H9 (cell line): ENCODE results near the gene ATXN10. TPM values are rescaled to one million over a fixed set of nuclear protein-coding genes. Genes with fewer than 3 reads are reported as not detected.
A peak's percentile ranks its signal among the peaks of the same experiment; 100 is the strongest.

Experiments
- DNase-seq: peaks from one replicate; pipeline ENCODE4 v3.0.0-alpha.2; 2017
- H2AFZ ChIP-seq: one replicate; pipeline ENCODE4 v1.6.1; 2013; ENCODE audit warnings: mild to moderate bottlenecking, low read length, control low read depth, moderate library complexity
- H2AK5ac ChIP-seq: 2 replicates; pipeline ENCODE4 v1.6.1; 2013; ENCODE audit warnings: low read length, control low read depth, mixed read lengths; ENCODE audit not compliant: insufficient read length
- H2BK120ac ChIP-seq: one replicate; pipeline ENCODE4 v1.6.1; 2013; ENCODE audit warnings: low read depth, mild to moderate bottlenecking, low read length, control low read depth, inconsistent platforms; ENCODE audit not compliant: poor library complexity, severe bottlenecking
- H2BK12ac ChIP-seq: 2 replicates; pipeline ENCODE4 v1.6.1; 2013; ENCODE audit warnings: low read length, control low read depth, mixed read lengths, low read depth; ENCODE audit not compliant: insufficient read length
- H2BK15ac ChIP-seq: 2 replicates; pipeline ENCODE4 v1.6.1; 2013; ENCODE audit warnings: low read depth, low read length, control low read depth
- H2BK20ac ChIP-seq: one replicate; pipeline ENCODE4 v1.6.1; 2013; ENCODE audit warnings: low read depth, mild to moderate bottlenecking, low read length, control low read depth, inconsistent platforms; ENCODE audit not compliant: poor library complexity, severe bottlenecking
- H2BK5ac ChIP-seq: 2 replicates; pipeline ENCODE4 v1.6.1; 2013; ENCODE audit warnings: low read length, control low read depth, mixed read lengths; ENCODE audit not compliant: insufficient read length
- H3K14ac ChIP-seq: 2 replicates; pipeline ENCODE4 v1.6.1; 2013; ENCODE audit warnings: low read length, control low read depth; ENCODE audit not compliant: insufficient read depth
- H3K18ac ChIP-seq: 2 replicates; pipeline ENCODE4 v1.6.1; 2013; ENCODE audit warnings: low read depth, mild to moderate bottlenecking, mixed read lengths, low read length, control low read depth; ENCODE audit not compliant: insufficient read length
- H3K23ac ChIP-seq: 2 replicates; pipeline ENCODE4 v1.6.1; 2013; ENCODE audit warnings: low read length, control low read depth, mixed read lengths, low read depth; ENCODE audit not compliant: insufficient read length
- H3K23me2 ChIP-seq: 2 replicates; pipeline ENCODE4 v1.6.1; 2013; ENCODE audit warnings: low read depth, mild to moderate bottlenecking, mixed read lengths, low read length, control low read depth; ENCODE audit not compliant: insufficient read length, poor library complexity, severe bottlenecking
- H3K27ac ChIP-seq: 2 replicates; pipeline ENCODE4 v1.5.1; 2013; ENCODE audit warnings: low read length, control low read depth, mixed read lengths, low read depth; ENCODE audit not compliant: insufficient read length
- H3K27me3 ChIP-seq: 2 replicates; pipeline ENCODE4 v1.6.1; 2013; ENCODE audit warnings: low read length, control low read depth, inconsistent platforms; ENCODE audit not compliant: insufficient read depth
- H3K4ac ChIP-seq: 2 replicates; pipeline ENCODE4 v1.6.1; 2013; ENCODE audit warnings: low read depth, mild to moderate bottlenecking, control low read depth, inconsistent platforms, low read length, moderate library complexity
- H3K4me1 ChIP-seq: 2 replicates; pipeline ENCODE4 v1.6.1; 2013; ENCODE audit warnings: low read length, control low read depth, inconsistent platforms; ENCODE audit not compliant: insufficient read depth
- H3K4me2 ChIP-seq: 2 replicates; pipeline ENCODE4 v1.6.1; 2013; ENCODE audit warnings: low read length, control low read depth, mixed read lengths; ENCODE audit not compliant: insufficient read length, insufficient read depth
- H3K56ac ChIP-seq: 2 replicates; pipeline ENCODE4 v1.6.1; 2013; ENCODE audit warnings: low read depth, mild to moderate bottlenecking, mixed read lengths, low read length, control low read depth; ENCODE audit not compliant: insufficient read length
- H3K79me1 ChIP-seq: 2 replicates; pipeline ENCODE4 v1.6.1; 2013; ENCODE audit warnings: low read depth, mild to moderate bottlenecking, moderate library complexity, low read length, control low read depth, inconsistent platforms; ENCODE audit not compliant: insufficient read depth, poor library complexity, severe bottlenecking
- H3K79me2 ChIP-seq: 2 replicates; pipeline ENCODE4 v1.6.1; 2013; ENCODE audit warnings: low read length, control low read depth, inconsistent platforms; ENCODE audit not compliant: insufficient read depth
- H3K9ac ChIP-seq: 2 replicates; pipeline ENCODE4 v1.6.1; 2013; ENCODE audit warnings: low read length, control low read depth, mixed read lengths; ENCODE audit not compliant: insufficient read length; ENCODE audit errors: extremely low read depth
- H3K9me3 ChIP-seq: one replicate; pipeline ENCODE4 v1.6.1; 2013; ENCODE audit warnings: low read depth, low read length, inconsistent platforms; ENCODE audit not compliant: control insufficient read depth
- H3T11ph ChIP-seq: one replicate; pipeline ENCODE4 v1.6.1; 2013; ENCODE audit warnings: mild to moderate bottlenecking, low read length, control low read depth, inconsistent platforms
- H4K20me1 ChIP-seq: one replicate; pipeline ENCODE4 v1.6.1; 2013; ENCODE audit not compliant: control insufficient read depth, insufficient read length, insufficient read depth
- H4K5ac ChIP-seq: 2 replicates; pipeline ENCODE4 v1.6.1; 2013; ENCODE audit warnings: low read depth, mild to moderate bottlenecking, mixed read lengths, low read length, control low read depth; ENCODE audit not compliant: insufficient read length
- H4K8ac ChIP-seq: replicated peaks from 2 replicates; pipeline ENCODE4 v1.6.1; 2013; ENCODE audit warnings: low read length, control low read depth, mixed read lengths, low read depth; ENCODE audit not compliant: insufficient read length
- H4K91ac ChIP-seq: 2 replicates; pipeline ENCODE4 v1.6.1; 2013; ENCODE audit warnings: low read depth, mild to moderate bottlenecking, moderate library complexity, mixed read lengths, low read length, control low read depth; ENCODE audit not compliant: insufficient read length
- H3K27ac Mint-ChIP-seq, 3 experiments: 2 replicates in 2 of 3; 3 replicates in 1 of 3; pipeline ENCODE4 v1.8.0; 2020 to 2021; ENCODE audit warnings: mixed read lengths in 3 of 3, mild to moderate bottlenecking in 1 of 3, moderate library complexity in 1 of 3
- H3K27me3 Mint-ChIP-seq: 2 replicates; pipeline ENCODE4 v1.8.0; 2021; ENCODE audit warnings: low read depth, mild to moderate bottlenecking, moderate library complexity, mixed read lengths
- H3K36me3 Mint-ChIP-seq, 3 experiments: 2 replicates in 2 of 3; 3 replicates in 1 of 3; pipeline ENCODE4 v1.8.0; 2020 to 2021; ENCODE audit warnings: low read depth in 3 of 3, mixed read lengths in 3 of 3; ENCODE audit not compliant: insufficient read depth in 1 of 3
- H3K4me1 Mint-ChIP-seq, 2 experiments: 2 replicates each; pipeline ENCODE4 v1.8.0; 2020; ENCODE audit warnings: mixed read lengths in 2 of 2
- H3K4me3 Mint-ChIP-seq, 2 experiments: 2 replicates in 1 of 2; 3 replicates in 1 of 2; pipeline ENCODE4 v1.8.0; 2020 to 2021; ENCODE audit warnings: mild to moderate bottlenecking in 2 of 2, mixed read lengths in 2 of 2, moderate library complexity in 1 of 2
- H3K9me3 Mint-ChIP-seq, 2 experiments: 2 replicates in 1 of 2; 3 replicates in 1 of 2; pipeline ENCODE4 v1.8.0; 2020; ENCODE audit warnings: mild to moderate bottlenecking in 2 of 2, mixed read lengths in 2 of 2, moderate library complexity in 1 of 2
- WGBS: extraction: QIAGEN DNeasy Blood & Tissue Kit; methylation state at CpG from one replicate; pipeline ENCODE4 v1.1.7; 2013; ENCODE audit warnings: missing lambda C conversion rate, low lambda C conversion rate, mixed read lengths; ENCODE audit not compliant: insufficient read length; ENCODE audit errors: extremely low coverage; 5-methylcytosine and 5-hydroxymethylcytosine counted together
- total RNA-seq: library from RNA; stranded (reverse); gene quantifications from 2 replicates; pipeline ENCODE4 v1.2.1, GENCODE V29; 2021
- TF ChIP-seq, protein P1 (sequence below): fragments of 200-600 bp; sonication (generic); conservative IDR thresholded peaks from 3 replicates; pipeline ENCODE4 v1.8.0; 2021; ENCODE audit warnings: antibody characterized with exemption, mild to moderate bottlenecking

Gene ATXN10
- total RNA-seq, 1 experiment from 2014 or later = 210 TPM

GRCh38 chr22:45817745-45818423, 146.2 kb downstream of the ATXN10 start:
- H3K79me1 ChIP-seq = no peaks in the 10 kb centered on the region

More at GRCh38 chr22:45817745-45818423, 146.2 kb downstream of the ATXN10 start:
- TF ChIP-seq, protein P1, sequence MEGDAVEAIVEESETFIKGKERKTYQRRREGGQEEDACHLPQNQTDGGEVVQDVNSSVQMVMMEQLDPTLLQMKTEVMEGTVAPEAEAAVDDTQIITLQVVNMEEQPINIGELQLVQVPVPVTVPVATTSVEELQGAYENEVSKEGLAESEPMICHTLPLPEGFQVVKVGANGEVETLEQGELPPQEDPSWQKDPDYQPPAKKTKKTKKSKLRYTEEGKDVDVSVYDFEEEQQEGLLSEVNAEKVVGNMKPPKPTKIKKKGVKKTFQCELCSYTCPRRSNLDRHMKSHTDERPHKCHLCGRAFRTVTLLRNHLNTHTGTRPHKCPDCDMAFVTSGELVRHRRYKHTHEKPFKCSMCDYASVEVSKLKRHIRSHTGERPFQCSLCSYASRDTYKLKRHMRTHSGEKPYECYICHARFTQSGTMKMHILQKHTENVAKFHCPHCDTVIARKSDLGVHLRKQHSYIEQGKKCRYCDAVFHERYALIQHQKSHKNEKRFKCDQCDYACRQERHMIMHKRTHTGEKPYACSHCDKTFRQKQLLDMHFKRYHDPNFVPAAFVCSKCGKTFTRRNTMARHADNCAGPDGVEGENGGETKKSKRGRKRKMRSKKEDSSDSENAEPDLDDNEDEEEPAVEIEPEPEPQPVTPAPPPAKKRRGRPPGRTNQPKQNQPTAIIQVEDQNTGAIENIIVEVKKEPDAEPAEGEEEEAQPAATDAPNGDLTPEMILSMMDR = no peak
- no peak overlapping the region for H3T11ph ChIP-seq
- H3K18ac ChIP-seq = no peak overlapping the region
- no peak overlapping the region for H2BK12ac ChIP-seq
- no peak overlapping the region for H4K5ac ChIP-seq
- H2AK5ac ChIP-seq = no peak overlapping the region
- WGBS = no CpG with 5 or more reads among the region's 8 CpGs
- no peaks in the 10 kb centered on the region for H3K27me3 Mint-ChIP-seq
- H3K23me2 ChIP-seq = no peaks in the 10 kb centered on the region
- no peak overlapping the region for H2BK15ac ChIP-seq
- H3K4me1 Mint-ChIP-seq = peaks cover 13% of the 10 kb centered on the region in 2 experiments
- H3K9ac ChIP-seq = no peak overlapping the region
- no peaks in the 10 kb centered on the region for H3K9me3 ChIP-seq
- H2AFZ ChIP-seq = no peak overlapping the region
- H3K27ac Mint-ChIP-seq = peak overlapping the region; percentile 55 to 90 (median 88); a peak in 5 of 7 replicates
- H4K20me1 ChIP-seq = no peaks in the 10 kb centered on the region
- H3K27me3 ChIP-seq = no peaks in the 10 kb centered on the region
- H3K4me1 ChIP-seq = no peaks in the 10 kb centered on the region
- H3K4me3 Mint-ChIP-seq = no peak overlapping the region
- H3K9me3 Mint-ChIP-seq = no peaks in the 10 kb centered on the region
- no peak overlapping the region for H3K23ac ChIP-seq
- no peak overlapping the region for H3K27ac ChIP-seq
- no peak overlapping the region for H3K4ac ChIP-seq
- H3K79me2 ChIP-seq = no peaks in the 10 kb centered on the region
- no peak for DNase-seq
- no peak overlapping the region for H4K91ac ChIP-seq
- H3K56ac ChIP-seq = no peak overlapping the region
- no peak overlapping the region for H3K14ac ChIP-seq
- H2BK20ac ChIP-seq = no peak overlapping the region
- H2BK120ac ChIP-seq = no peak overlapping the region
- H4K8ac ChIP-seq = no peak overlapping the region
- H2BK5ac ChIP-seq = no peak overlapping the region
- peaks cover 6 to 18% (median 13%) of the 10 kb centered on the region in 3 experiments; a peak in 6 of 7 replicates for H3K36me3 Mint-ChIP-seq
- no peak overlapping the region for H3K4me2 ChIP-seq
